Liver (tissue), 9 donors: ENCODE results near the gene SLC27A3. TPM values are rescaled to one million over a fixed set of nuclear protein-coding genes. Genes with fewer than 3 reads are reported as not detected.

Experiments
- DNase-seq: peaks from one replicate; pipeline ENCODE4 v3.0.0-alpha.2; 2017; ENCODE audit warnings: low spot score
- H3K27ac ChIP-seq, 2 donors: one replicate each; pipeline ENCODE4 v1.7.0; 2013; ENCODE audit warnings: inconsistent platforms in 2 of 2, low read length in 2 of 2, control low read depth in 1 of 2, low read depth in 1 of 2, mild to moderate bottlenecking in 1 of 2
- H3K27me3 ChIP-seq, 4 donors: one replicate each; pipeline versions ENCODE4 v1.6.1 to v1.7.0; 2013; ENCODE audit warnings: low read length in 3 of 4, inconsistent platforms in 1 of 4, mild to moderate bottlenecking in 1 of 4, moderate library complexity in 1 of 4; ENCODE audit not compliant: control insufficient read depth in 4 of 4, insufficient read depth in 4 of 4
- H3K36me3 ChIP-seq, 4 donors: one replicate each; pipeline versions ENCODE4 v1.6.1 to v1.7.0; 2013; ENCODE audit warnings: low read length in 3 of 4, mild to moderate bottlenecking in 3 of 4, low read depth in 1 of 4, moderate library complexity in 1 of 4; ENCODE audit not compliant: control insufficient read depth in 4 of 4, insufficient read depth in 3 of 4
- H3K4me1 ChIP-seq, 4 donors: one replicate each; pipeline versions ENCODE4 v1.6.1 to v1.7.0; 2013; ENCODE audit warnings: low read length in 3 of 4, mild to moderate bottlenecking in 3 of 4, moderate library complexity in 1 of 4; ENCODE audit not compliant: control insufficient read depth in 4 of 4, insufficient read depth in 4 of 4
- H3K4me3 ChIP-seq, 3 donors: one replicate each; pipeline versions ENCODE4 v1.6.1 to v1.7.0; 2013; ENCODE audit warnings: low read length in 3 of 3, control low read depth in 1 of 3, low read depth in 1 of 3, mild to moderate bottlenecking in 1 of 3
- H3K9ac ChIP-seq, 2 donors: one replicate each; pipeline ENCODE4 v1.7.0; 2013; ENCODE audit warnings: low read length in 2 of 2, mild to moderate bottlenecking in 2 of 2, moderate library complexity in 2 of 2, control low read depth in 1 of 2, low read depth in 1 of 2
- H3K9me3 ChIP-seq, 4 donors: one replicate each; pipeline versions ENCODE4 v1.6.1 to v1.7.0; 2013; ENCODE audit warnings: low read length in 3 of 4; ENCODE audit not compliant: control insufficient read depth in 4 of 4
- ATF3 ChIP-seq: IDR thresholded peaks from 2 replicates; pipeline ENCODE4 v1.6.1; 2016; ENCODE audit warnings: antibody characterized with exemption
- CTCF ChIP-seq: fragments of 150-350 bp; IDR thresholded peaks from 2 replicates; pipeline ENCODE4 v1.5.1; 2017; ENCODE audit warnings: improper control_type of control experiment, low read depth, low read length; ENCODE audit not compliant: missing input control
- FOXA1 ChIP-seq: IDR thresholded peaks from 2 replicates; pipeline ENCODE4 v1.6.1; 2016; ENCODE audit warnings: antibody characterized with exemption
- GABPA ChIP-seq, 2 donors: IDR thresholded peaks in 1 of 2; conservative IDR thresholded peaks in 1 of 2; 2 replicates each; pipeline ENCODE4 v1.6.1; 2016; ENCODE audit warnings: antibody characterized with exemption in 2 of 2, mild to moderate bottlenecking in 1 of 2, moderate library complexity in 1 of 2
- HNF4A ChIP-seq, 2 donors: conservative IDR thresholded peaks; 2 replicates each; pipeline ENCODE4 v1.6.1; 2016; ENCODE audit warnings: antibody characterized with exemption in 2 of 2, mild to moderate bottlenecking in 2 of 2
- JUND ChIP-seq, 2 donors: IDR thresholded peaks; 2 replicates each; pipeline ENCODE4 v1.6.1; 2016; ENCODE audit warnings: antibody characterized with exemption in 2 of 2
- MAX ChIP-seq: IDR thresholded peaks from 2 replicates; pipeline ENCODE4 v1.6.1; 2016; ENCODE audit warnings: antibody characterized with exemption
- NR2F2 ChIP-seq: IDR thresholded peaks from 2 replicates; pipeline ENCODE4 v1.6.1; 2016; ENCODE audit warnings: antibody characterized with exemption
- RAD21 ChIP-seq, 2 donors: IDR thresholded peaks; 2 replicates each; pipeline ENCODE4 v1.6.1; 2016; ENCODE audit warnings: antibody characterized with exemption in 2 of 2, mild to moderate bottlenecking in 2 of 2
- REST ChIP-seq: IDR thresholded peaks from 2 replicates; pipeline ENCODE4 v1.6.1; 2016; ENCODE audit warnings: antibody characterized with exemption, mild to moderate bottlenecking
- RXRA ChIP-seq, 2 donors: IDR thresholded peaks; 2 replicates each; pipeline ENCODE4 v1.6.1; 2017 to 2018; ENCODE audit warnings: antibody characterized with exemption in 2 of 2, mild to moderate bottlenecking in 1 of 2
- SP1 ChIP-seq: IDR thresholded peaks from 2 replicates; pipeline ENCODE4 v1.6.1; 2018; ENCODE audit warnings: antibody characterized with exemption, mild to moderate bottlenecking
- YY1 ChIP-seq: IDR thresholded peaks from 2 replicates; pipeline ENCODE4 v1.6.1; 2016; ENCODE audit warnings: antibody characterized with exemption, mild to moderate bottlenecking
- ZBTB33 ChIP-seq: IDR thresholded peaks from 2 replicates; pipeline ENCODE4 v1.6.1; 2016; ENCODE audit warnings: antibody characterized with exemption
- WGBS: extraction: QIAGEN DNeasy Blood & Tissue Kit; methylation state at CpG from one replicate; pipeline ENCODE4 v1.1.7; 2013; 5-methylcytosine and 5-hydroxymethylcytosine counted together
- polyA plus RNA-seq, 2 donors: library from polyadenylated mRNA; stranded (reverse) in 1 of 2; unstranded in 1 of 2; fragments of 200-250 nt in 1 of 2; fragments of >200 nt in 1 of 2; fragmentation: Nextera tagmentation in 1 of 2; extraction: Ambion mirVana in 1 of 2; gene quantifications; one replicate each; pipeline versions ENCODE4 v1.2.1 to v1.2.3, GENCODE V29; 2013 to 2015
- total RNA-seq, 2 donors: library from RNA; depleted of rRNA; stranded (reverse); fragments of >200 nt; gene quantifications; one replicate each; pipeline ENCODE4 v1.2.3, GENCODE V29; 2014
- donor health status: healthy.
- donor health status: healthy.
- donor health status: healthy.
- donor health status: healthy.
- donor health status: healthy.

The SLC27A3 gene
- total and polyA plus RNA-seq, 4 donors, result 18.1 to 47.4 (median 28.2) TPM

GRCh38 chr1:153733970-153734369 is 41.2 kb upstream of the SLC27A3 start:
- Histone ChIP-seq H3K27ac (peak overlapping the region in 1 of 2 donors; percentile 31), H3K9ac (peak overlapping the region in 1 of 2 donors; percentile 22), H3K9me3 (no peaks in the 10 kb centered on the region), H3K4me1 (peaks cover 3 to 29% (median 28%) of the 10 kb centered on the region in 4 donors), H3K27me3 (no peaks in the 10 kb centered on the region), H3K36me3 (peaks cover 0 to 4% (median 0%) of the 10 kb centered on the region in 4 donors), H3K4me3 (no peak overlapping the region)
- no peak for DNase-seq
- TF ChIP-seq HNF4A (conservative IDR thresholded peaks at IDR 0.05), result no peak
- TF ChIP-seq MAX, result no peak
- TF ChIP-seq CTCF, result no peak
- TF ChIP-seq YY1, result no peak
- no peak for TF ChIP-seq NR2F2
- TF ChIP-seq FOXA1, result no peak
- no peak for TF ChIP-seq ZBTB33
- no peak for TF ChIP-seq JUND (IDR thresholded peaks at IDR 0.05)
- TF ChIP-seq RAD21 (IDR thresholded peaks at IDR 0.05), result no peak
- no peak for TF ChIP-seq ATF3
- TF ChIP-seq GABPA (IDR thresholded peaks at IDR 0.05 in 1 of 2, conservative IDR thresholded peaks at IDR 0.05 in 1 of 2), result no peak
- no peak for TF ChIP-seq RXRA (IDR thresholded peaks at IDR 0.05)
- no peak for TF ChIP-seq SP1
- no peak for TF ChIP-seq REST
- WGBS, result 52% methylated on average over 1 of the region's 1 CpG

- H3K27me3 ChIP-seq, result no peaks in the 10 kb centered on the region
- no peak overlapping the region for H3K4me3 ChIP-seq
- peaks cover 3 to 23% (median 22%) of the 10 kb centered on the region in 4 donors for H3K4me1 ChIP-seq
- no peak for DNase-seq
- H3K9ac ChIP-seq, result peak overlapping the region in 1 of 2 donors; percentile 22
- WGBS, result 79% methylated on average over 3 of the region's 3 CpGs
- no peaks in the 10 kb centered on the region for H3K9me3 ChIP-seq
- H3K36me3 ChIP-seq, result peaks cover 0 to 4% (median 0%) of the 10 kb centered on the region in 4 donors
- peak overlapping the region in 1 of 2 donors; percentile 31 for H3K27ac ChIP-seq
- TF ChIP-seq HNF4A (conservative IDR thresholded peaks at IDR 0.05) (no peak), RAD21 (IDR thresholded peaks at IDR 0.05) (no peak), REST (no peak), YY1 (no peak), ATF3 (no peak), RXRA (IDR thresholded peaks at IDR 0.05) (no peak), CTCF (no peak), JUND (IDR thresholded peaks at IDR 0.05) (no peak)
These were observed 40.7 kb upstream of the SLC27A3 start for GRCh38 chr1:153734396-153735089.
